SK-N-SH (cell line): Measurements from ENCODE around the gene IFIT1B. TPM values are rescaled to one million over a fixed set of nuclear protein-coding genes. Genes with fewer than 3 reads are reported as not detected.

Experiments used
- CTCF ChIA-PET: fragments of 300-600, 350-600 bp; formaldehyde crosslinking; extraction: SDS; loops from one replicate; lab custom pipeline; 2021; lab: Yijun Ruan, JAX
- POLR2A ChIA-PET: fragments of 350-600 bp; sonication (Branson Sonifier 250); formaldehyde crosslinking; extraction: SDS; loops from one replicate; lab custom pipeline; 2020; ENCODE audit warnings: antibody characterized with exemption, inconsistent platforms; lab: Yijun Ruan, JAX
- DNase-seq: peaks from one replicate; pipeline ENCODE4 v3.0.0; 2012
- H2AFZ ChIP-seq: fragments of 200-600 bp; sonication (generic); 2 replicates; pipeline ENCODE4 v1.8.1; 2016; ENCODE audit warnings: antibody characterized with exemption, mild to moderate bottlenecking, low read depth
- H3F3A ChIP-seq: fragments of 200-600 bp; sonication (generic); replicated peaks from 2 replicates; pipeline ENCODE3; 2016; ENCODE audit warnings: antibody characterized with exemption, mild to moderate bottlenecking; ENCODE audit not compliant: insufficient read depth
- H3K27ac ChIP-seq, 2 experiments: fragments of 200-500 bp in 1 of 2; fragments of 200-600 bp in 1 of 2; sonication (Bioruptor generic) in 1 of 2; sonication (generic), shearing (Covaris generic) in 1 of 2; 2 replicates each; pipeline versions ENCODE4 v1.5.1 to v1.6.1; 2014 to 2016; ENCODE audit warnings: low read depth in 2 of 2, inconsistent platforms in 1 of 2, low read length in 1 of 2, mild to moderate bottlenecking in 1 of 2, mixed read lengths in 1 of 2
- H3K27me3 ChIP-seq: fragments of 200-600 bp; sonication (generic), shearing (Covaris generic); 2 replicates; pipeline ENCODE4 v1.6.1; 2016; ENCODE audit warnings: mixed run types; ENCODE audit not compliant: insufficient read depth
- H3K36me3 ChIP-seq, 2 experiments: fragments of 200-500 bp in 1 of 2; fragments of 200-600 bp in 1 of 2; sonication (Bioruptor generic) in 1 of 2; sonication (generic) in 1 of 2; replicated peaks in 1 of 2; 2 replicates each; pipeline versions ENCODE3 to v1.5.1; 2014 to 2016; ENCODE audit warnings: low read length in 1 of 2, mild to moderate bottlenecking in 1 of 2; ENCODE audit not compliant: insufficient read depth in 2 of 2, control insufficient read depth in 1 of 2
- H3K4me1 ChIP-seq, 2 experiments: fragments of 200-500 bp in 1 of 2; fragments of 200-600 bp in 1 of 2; sonication (Bioruptor generic) in 1 of 2; sonication (generic), shearing (Covaris generic) in 1 of 2; 2 replicates each; pipeline versions ENCODE4 v1.5.1 to v1.6.1; 2014 to 2016; ENCODE audit warnings: low read depth in 1 of 2, low read length in 1 of 2, mixed run types in 1 of 2; ENCODE audit not compliant: insufficient read depth in 2 of 2, control insufficient read depth in 1 of 2
- H3K4me2 ChIP-seq: fragments of 200-600 bp; sonication (generic), shearing (Covaris generic); 2 replicates; pipeline ENCODE4 v1.6.1; 2017; ENCODE audit warnings: mixed run types
- H3K4me3 ChIP-seq, 2 experiments: fragments of 200-500 bp in 1 of 2; fragments of 200-600 bp in 1 of 2; sonication (Bioruptor generic) in 1 of 2; sonication (generic), shearing (Covaris generic) in 1 of 2; 2 replicates each; pipeline versions ENCODE4 v1.5.1 to v1.8.1; 2014 to 2016; ENCODE audit warnings: low read depth in 2 of 2, inconsistent platforms in 1 of 2, low read length in 1 of 2, mild to moderate bottlenecking in 1 of 2, mixed read lengths in 1 of 2, moderate library complexity in 1 of 2
- H3K79me2 ChIP-seq: fragments of 200-600 bp; sonication (generic); 2 replicates; pipeline ENCODE4 v1.8.1; 2017; ENCODE audit warnings: mild to moderate bottlenecking; ENCODE audit not compliant: insufficient read depth
- H3K9ac ChIP-seq: fragments of 200-600 bp; sonication (generic); 2 replicates; pipeline ENCODE4 v1.6.1; 2017; ENCODE audit warnings: mixed run types
- H3K9me2 ChIP-seq: fragments of 200-600 bp; sonication (generic); 2 replicates; pipeline ENCODE4 v1.6.1; 2017; ENCODE audit warnings: mixed run types
- H3K9me3 ChIP-seq: fragments of 200-600 bp; sonication (generic); 2 replicates; pipeline ENCODE4 v1.6.1; 2017; ENCODE audit warnings: mixed run types, mild to moderate bottlenecking, moderate library complexity
- H4K20me1 ChIP-seq: fragments of 200-600 bp; sonication (generic); 2 replicates; pipeline ENCODE4 v1.6.1; 2017; ENCODE audit warnings: mild to moderate bottlenecking, mixed run types; ENCODE audit not compliant: insufficient read depth
- EZH2phosphoT487 ChIP-seq: fragments of 200-600 bp; sonication (generic); IDR thresholded peaks from 2 replicates; pipeline ENCODE4 v1.6.1; 2017; ENCODE audit warnings: low read depth, mixed run types, mild to moderate bottlenecking, antibody characterized with exemption, moderate library complexity, borderline replicate concordance
- FOSL2 ChIP-seq: IDR thresholded peaks from 2 replicates; pipeline ENCODE4 v1.4.0; 2012; ENCODE audit warnings: low read depth, mild to moderate bottlenecking, moderate library complexity, borderline replicate concordance
- FOXJ3 ChIP-seq: sonication (generic); formaldehyde crosslinking; IDR thresholded peaks from 2 replicates; pipeline ENCODE4 v1.5.1; 2020; ENCODE audit warnings: mild to moderate bottlenecking, missing genetic modification reagents
- FOXM1 ChIP-seq: IDR thresholded peaks from 2 replicates; pipeline ENCODE4 v1.4.0; 2012; ENCODE audit warnings: low read depth, mild to moderate bottlenecking
- GABPA ChIP-seq: IDR thresholded peaks from 2 replicates; pipeline ENCODE4 v1.4.0; 2012; ENCODE audit warnings: low read depth, mild to moderate bottlenecking
- JUND ChIP-seq: IDR thresholded peaks from 2 replicates; pipeline ENCODE4 v1.4.0; 2012
- MXI1 ChIP-seq: IDR thresholded peaks from 2 replicates; pipeline ENCODE4 v1.6.1; 2012; ENCODE audit warnings: mild to moderate bottlenecking, low read depth, low read length, improper control_type of control experiment
- POLR2AphosphoS5 ChIP-seq: IDR thresholded peaks from 2 replicates; pipeline ENCODE4 v1.6.1; 2012; ENCODE audit warnings: low read depth, low read length
- RAD21 ChIP-seq: IDR thresholded peaks from 2 replicates; pipeline ENCODE4 v1.6.1; 2012; ENCODE audit warnings: mild to moderate bottlenecking, low read length
- RCOR1 ChIP-seq: fragments of 150-350 bp; IDR thresholded peaks from 2 replicates; pipeline ENCODE4 v1.6.1; 2017; ENCODE audit warnings: antibody characterized with exemption, low read length
- RFX5 ChIP-seq: IDR thresholded peaks from 2 replicates; pipeline ENCODE4 v1.6.1; 2012; ENCODE audit warnings: mild to moderate bottlenecking, improper control_type of control experiment, low read length
- TCF12 ChIP-seq: IDR thresholded peaks from 2 replicates; pipeline ENCODE4 v1.4.0; 2012
- ZBTB33 ChIP-seq: IDR thresholded peaks from 2 replicates; pipeline ENCODE4 v1.4.0; 2012; ENCODE audit warnings: low read depth, borderline replicate concordance
- WGBS: methylation state at CpG from one replicate; pipeline ENCODE4 v1.1.6; 2017; ENCODE audit warnings: low lambda C conversion rate; 5-methylcytosine and 5-hydroxymethylcytosine counted together
- polyA plus RNA-seq, 3 experiments: library from polyadenylated mRNA; depleted of rRNA; stranded (reverse); fragments of >200 nt; gene quantifications; 2 replicates each; pipeline ENCODE4 v1.2.3, GENCODE V29; 2012
- TF ChIP-seq, protein P1 (sequence below): fragments of 150-350 bp; IDR thresholded peaks from 2 replicates; pipeline ENCODE4 v1.6.1; 2016; ENCODE audit warnings: mild to moderate bottlenecking, low read depth, low read length
- TF ChIP-seq, protein P2 (sequence below): fragments of 150-350 bp; IDR thresholded peaks from 2 replicates; pipeline ENCODE4 v1.6.1; 2017; ENCODE audit warnings: antibody characterized with exemption, low read length, low read depth, borderline replicate concordance

The IFIT1B gene
- polyA plus RNA-seq, 1 of the 3 experiments (the other 2 are of a cell fraction), result 0.03 TPM

- POLR2A ChIA-PET, result no interaction called here
- WGBS, result 74% methylated on average over 5 of the region's 5 CpGs
Observed at GRCh38 chr10:89425000-89425399, 47.1 kb downstream of the IFIT1B start.

More at GRCh38 chr10:89425000-89425399, 47.1 kb downstream of the IFIT1B start:
- no peak overlapping the region for H3K4me3 ChIP-seq
- H4K20me1 ChIP-seq, result no peaks in the 10 kb centered on the region
- no peak for DNase-seq
- no peaks in the 10 kb centered on the region for H3K9me2 ChIP-seq
- H3K9me3 ChIP-seq, result no peaks in the 10 kb centered on the region
- CTCF ChIA-PET, result interaction anchor here (1.6 to 2.4 kb wide), 2 partner anchors 131 to 142 kb away, joined by 6 to 7 read pairs; no protein-coding TSS in a partner anchor
- peaks cover 0 to 19% of the 10 kb centered on the region in 2 experiments; a peak in 3 of 4 replicates for H3K4me1 ChIP-seq
- no peak overlapping the region for H3K27ac ChIP-seq
- TF ChIP-seq TCF12 (no peak), FOXM1 (no peak), GABPA (no peak), FOSL2 (no peak), JUND (no peak), FOXJ3 (CRISPR knock-in tag) (no peak), MXI1 (no peak), EZH2phosphoT487 (no peak), RCOR1 (no peak), RFX5 (no peak), ZBTB33 (no peak), POLR2AphosphoS5 (no peak), RAD21 (no peak)
- TF ChIP-seq, protein P1, sequence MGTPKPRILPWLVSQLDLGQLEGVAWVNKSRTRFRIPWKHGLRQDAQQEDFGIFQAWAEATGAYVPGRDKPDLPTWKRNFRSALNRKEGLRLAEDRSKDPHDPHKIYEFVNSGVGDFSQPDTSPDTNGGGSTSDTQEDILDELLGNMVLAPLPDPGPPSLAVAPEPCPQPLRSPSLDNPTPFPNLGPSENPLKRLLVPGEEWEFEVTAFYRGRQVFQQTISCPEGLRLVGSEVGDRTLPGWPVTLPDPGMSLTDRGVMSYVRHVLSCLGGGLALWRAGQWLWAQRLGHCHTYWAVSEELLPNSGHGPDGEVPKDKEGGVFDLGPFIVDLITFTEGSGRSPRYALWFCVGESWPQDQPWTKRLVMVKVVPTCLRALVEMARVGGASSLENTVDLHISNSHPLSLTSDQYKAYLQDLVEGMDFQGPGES, result no peak
- TF ChIP-seq, protein P2, sequence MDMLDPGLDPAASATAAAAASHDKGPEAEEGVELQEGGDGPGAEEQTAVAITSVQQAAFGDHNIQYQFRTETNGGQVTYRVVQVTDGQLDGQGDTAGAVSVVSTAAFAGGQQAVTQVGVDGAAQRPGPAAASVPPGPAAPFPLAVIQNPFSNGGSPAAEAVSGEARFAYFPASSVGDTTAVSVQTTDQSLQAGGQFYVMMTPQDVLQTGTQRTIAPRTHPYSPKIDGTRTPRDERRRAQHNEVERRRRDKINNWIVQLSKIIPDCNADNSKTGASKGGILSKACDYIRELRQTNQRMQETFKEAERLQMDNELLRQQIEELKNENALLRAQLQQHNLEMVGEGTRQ, result no peak
- peak overlapping the region; percentile 48; the same call in 1 of the 2 replicates for H2AFZ ChIP-seq
- H3K4me2 ChIP-seq, result no peak overlapping the region
- H3K27me3 ChIP-seq, result no peaks in the 10 kb centered on the region
- no peak overlapping the region for H3K9ac ChIP-seq
- peaks cover 6% of the 10 kb centered on the region for H3F3A ChIP-seq
- no peaks in the 10 kb centered on the region for H3K79me2 ChIP-seq
- peaks cover 3 to 6% of the 10 kb centered on the region in 2 experiments for H3K36me3 ChIP-seq
